PFSK-1 (cell line): Measurements from ENCODE around the gene ARL11.

Source experiments
- FOXP2 ChIP-seq: optimal IDR thresholded peaks from 2 replicates; pipeline ENCODE3; 2011; ENCODE audit warnings: borderline replicate concordance, control low read depth, inconsistent platforms; ENCODE audit not compliant: insufficient read depth; ENCODE audit errors: extremely low read length, extremely low read depth
- POLR2AphosphoS5 ChIP-seq: IDR thresholded peaks from 2 replicates; pipeline ENCODE4 v1.6.1; 2012; ENCODE audit warnings: low read depth, mild to moderate bottlenecking, control low read depth, low read length, moderate library complexity
- SIN3A ChIP-seq: IDR thresholded peaks from 2 replicates; pipeline ENCODE4 v1.6.1; 2012; ENCODE audit warnings: mild to moderate bottlenecking, low read length, moderate library complexity, borderline replicate concordance; ENCODE audit not compliant: insufficient read depth
- TAF1 ChIP-seq: IDR thresholded peaks from 2 replicates; pipeline ENCODE4 v1.6.1; 2012; ENCODE audit warnings: low read length, control low read depth, borderline replicate concordance; ENCODE audit not compliant: insufficient read depth
- TF ChIP-seq, protein P1 (sequence below), 2 experiments: IDR thresholded peaks; 2 replicates each; pipeline versions ENCODE4 v1.6.1 to v1.8.0; 2011 to 2012; ENCODE audit warnings: low read depth in 2 of 2, low read length in 2 of 2, control low read depth in 1 of 2, inconsistent platforms in 1 of 2, mild to moderate bottlenecking in 1 of 2, moderate library complexity in 1 of 2; ENCODE audit not compliant: insufficient read depth in 1 of 2

The ARL11 gene

DNA sequence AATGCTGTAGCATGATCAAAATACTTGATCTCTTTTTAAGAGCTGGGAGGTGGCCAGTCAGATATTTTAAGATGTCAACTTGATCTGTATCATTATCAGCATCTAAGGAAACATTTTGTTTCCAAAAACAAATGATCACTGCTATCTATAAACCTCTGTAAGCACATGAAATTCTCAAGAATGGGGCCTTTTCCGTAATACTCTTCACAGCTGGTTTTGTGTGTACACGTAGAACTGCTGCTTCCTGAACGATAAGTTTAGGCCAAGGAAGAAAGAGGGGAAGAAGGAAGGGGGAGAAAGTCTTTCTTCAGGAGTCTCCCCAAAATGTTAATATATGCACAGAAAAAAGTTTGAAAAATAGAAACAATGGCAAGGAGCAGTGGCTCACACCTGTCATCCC, 25.7 kb downstream of the ARL11 start:
- no peak for TF ChIP-seq FOXP2
- TF ChIP-seq SIN3A = no peak
- TF ChIP-seq TAF1 = no peak
- TF ChIP-seq POLR2AphosphoS5 = no peak
- TF ChIP-seq, protein P1, sequence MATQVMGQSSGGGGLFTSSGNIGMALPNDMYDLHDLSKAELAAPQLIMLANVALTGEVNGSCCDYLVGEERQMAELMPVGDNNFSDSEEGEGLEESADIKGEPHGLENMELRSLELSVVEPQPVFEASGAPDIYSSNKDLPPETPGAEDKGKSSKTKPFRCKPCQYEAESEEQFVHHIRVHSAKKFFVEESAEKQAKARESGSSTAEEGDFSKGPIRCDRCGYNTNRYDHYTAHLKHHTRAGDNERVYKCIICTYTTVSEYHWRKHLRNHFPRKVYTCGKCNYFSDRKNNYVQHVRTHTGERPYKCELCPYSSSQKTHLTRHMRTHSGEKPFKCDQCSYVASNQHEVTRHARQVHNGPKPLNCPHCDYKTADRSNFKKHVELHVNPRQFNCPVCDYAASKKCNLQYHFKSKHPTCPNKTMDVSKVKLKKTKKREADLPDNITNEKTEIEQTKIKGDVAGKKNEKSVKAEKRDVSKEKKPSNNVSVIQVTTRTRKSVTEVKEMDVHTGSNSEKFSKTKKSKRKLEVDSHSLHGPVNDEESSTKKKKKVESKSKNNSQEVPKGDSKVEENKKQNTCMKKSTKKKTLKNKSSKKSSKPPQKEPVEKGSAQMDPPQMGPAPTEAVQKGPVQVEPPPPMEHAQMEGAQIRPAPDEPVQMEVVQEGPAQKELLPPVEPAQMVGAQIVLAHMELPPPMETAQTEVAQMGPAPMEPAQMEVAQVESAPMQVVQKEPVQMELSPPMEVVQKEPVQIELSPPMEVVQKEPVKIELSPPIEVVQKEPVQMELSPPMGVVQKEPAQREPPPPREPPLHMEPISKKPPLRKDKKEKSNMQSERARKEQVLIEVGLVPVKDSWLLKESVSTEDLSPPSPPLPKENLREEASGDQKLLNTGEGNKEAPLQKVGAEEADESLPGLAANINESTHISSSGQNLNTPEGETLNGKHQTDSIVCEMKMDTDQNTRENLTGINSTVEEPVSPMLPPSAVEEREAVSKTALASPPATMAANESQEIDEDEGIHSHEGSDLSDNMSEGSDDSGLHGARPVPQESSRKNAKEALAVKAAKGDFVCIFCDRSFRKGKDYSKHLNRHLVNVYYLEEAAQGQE (IDR thresholded peaks at IDR 0.05; ENCODE audit: insufficient read depth in 1 of 2, low read depth in 2 of 2, low read length in 2 of 2) = no peak

DNA sequence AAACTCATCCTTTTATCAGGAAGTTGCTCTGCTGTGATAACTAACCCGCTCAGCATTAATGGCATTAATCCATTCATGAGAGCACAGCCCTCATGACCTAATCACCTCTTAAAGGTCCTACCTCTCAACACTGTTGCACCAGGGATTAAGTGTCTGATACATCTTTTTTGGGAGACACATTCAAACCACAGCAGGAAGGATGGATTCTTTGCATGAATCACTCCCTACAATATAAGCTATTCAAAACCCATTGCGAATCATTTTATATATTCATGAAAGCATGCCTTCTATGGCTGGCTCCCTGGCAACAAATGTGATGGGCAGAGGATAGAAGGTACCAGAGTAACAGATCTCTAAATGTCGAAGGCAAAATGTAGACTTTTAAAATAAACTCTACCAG, 27.6 kb downstream of the ARL11 start:
- TF ChIP-seq TAF1 (no peak), SIN3A (no peak), FOXP2 (no peak), POLR2AphosphoS5 (no peak)
- TF ChIP-seq, protein P1 (IDR thresholded peaks at IDR 0.05; ENCODE audit: insufficient read depth in 1 of 2, low read depth in 2 of 2, low read length in 2 of 2) = no peak

DNA sequence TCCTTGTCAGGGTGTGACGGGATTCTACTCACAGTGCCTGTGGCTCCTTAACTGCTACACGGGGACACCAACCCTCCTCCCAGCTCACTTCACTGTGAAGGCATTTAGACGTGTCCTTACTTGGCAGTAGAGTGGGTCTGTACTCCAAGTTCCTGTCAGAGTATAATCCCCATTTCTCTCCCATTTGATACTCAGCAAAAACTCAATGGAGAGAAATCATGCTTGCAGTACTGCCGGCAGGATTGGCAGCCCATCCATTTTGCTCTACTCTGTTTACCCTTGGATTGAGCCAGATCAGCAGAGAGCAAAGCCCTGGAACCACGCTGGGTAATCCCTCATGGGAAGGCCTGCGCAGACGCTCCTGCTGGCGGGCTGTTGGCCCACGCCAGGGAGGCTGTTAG, 28.9 kb downstream of the ARL11 start:
- no peak for TF ChIP-seq POLR2AphosphoS5
- TF ChIP-seq FOXP2 = no peak
- TF ChIP-seq SIN3A = no peak
- no peak for TF ChIP-seq TAF1
- TF ChIP-seq, protein P1 (IDR thresholded peaks at IDR 0.05; ENCODE audit: insufficient read depth in 1 of 2, low read depth in 2 of 2, low read length in 2 of 2) = no peak

DNA sequence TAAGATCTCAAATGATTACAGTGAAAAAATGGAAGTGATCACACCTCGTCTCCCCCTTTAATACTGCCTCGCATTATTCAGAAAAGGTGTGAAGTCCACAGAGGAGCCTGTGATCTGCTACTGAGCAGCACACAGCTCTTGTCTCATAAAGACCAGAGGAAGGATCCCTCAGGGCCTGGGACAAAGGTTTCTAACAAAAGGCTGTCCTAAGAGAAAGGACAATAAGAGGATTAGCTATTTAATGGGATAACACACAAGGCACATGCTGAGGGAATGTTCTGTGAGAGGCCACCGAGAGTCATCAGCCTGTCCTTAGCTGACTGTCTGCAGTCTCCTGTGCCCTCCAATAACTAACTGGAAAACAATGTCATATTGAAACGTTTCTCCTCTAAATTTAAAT, 36.3 kb downstream of the ARL11 start:
- TF ChIP-seq FOXP2 (no peak), POLR2AphosphoS5 (no peak), TAF1 (no peak), SIN3A (no peak)
- TF ChIP-seq, protein P1 (IDR thresholded peaks at IDR 0.05; ENCODE audit: insufficient read depth in 1 of 2, low read depth in 2 of 2, low read length in 2 of 2) = no peak

DNA sequence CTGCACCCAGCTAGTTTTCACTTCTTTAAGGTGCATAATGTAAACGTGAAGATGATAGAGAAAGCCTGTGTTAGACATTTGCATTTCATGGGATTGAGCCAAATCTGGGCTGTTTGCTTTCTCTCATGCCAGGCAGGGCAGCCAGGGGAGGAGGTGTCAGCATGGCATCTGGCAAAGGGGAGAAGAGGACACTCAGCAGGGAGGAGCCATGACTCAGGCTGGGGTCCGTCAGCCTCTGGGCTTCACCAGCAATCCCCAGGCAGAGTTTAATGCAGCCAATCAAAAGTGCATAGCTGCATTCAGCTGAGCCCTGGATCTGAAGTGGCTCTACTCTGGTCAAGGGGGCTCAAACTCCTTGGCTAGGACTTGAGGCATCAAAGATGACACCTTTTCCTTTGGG, 39.5 kb downstream of the ARL11 start:
- TF ChIP-seq POLR2AphosphoS5 = no peak
- TF ChIP-seq FOXP2 = no peak
- TF ChIP-seq, protein P1 (IDR thresholded peaks at IDR 0.05; ENCODE audit: insufficient read depth in 1 of 2, low read depth in 2 of 2, low read length in 2 of 2) = no peak
- TF ChIP-seq TAF1 = no peak
- TF ChIP-seq SIN3A = no peak
